ENCODE measurements around the gene COL18A1. TPM values are rescaled to one million over a fixed set of nuclear protein-coding genes. Genes with fewer than 3 reads are reported as not detected.

The COL18A1 gene
- total and polyA plus RNA-seq, 2 of the 8 experiments (the other 6 are each of a cell fraction or from before 2014, with no cell fraction given) = 145 to 201 TPM

GRCh38 chr21:45468051-45468970, 63.3 kb downstream of the COL18A1 start:
- WGBS, 2 experiments (ENCODE audit: extremely low coverage in 1 of 2, insufficient coverage in 1 of 2, insufficient read length in 1 of 2, insufficient replicate concordance in 2 of 2, low coverage in 1 of 2, low lambda C conversion rate in 2 of 2, missing lambda C conversion rate in 1 of 2) = 95% methylated on average over 39 of the region's 45 CpGs; no CpG with 5 or more reads in 1 of the 2 experiments
- Histone ChIP-seq H3K9ac (replicated peaks in 1 of 4; ENCODE audit: extremely low read depth in 1 of 4, low read depth in 3 of 4, low read length in 3 of 4) (no peak overlapping the region), H3K56ac (replicated peaks; ENCODE audit: insufficient read length, low read depth, low read length) (no peak overlapping the region), H2BK5ac (ENCODE audit: low read depth, low read length) (no peak overlapping the region), H2AK5ac (ENCODE audit: low read depth, low read length) (no peak overlapping the region), H4K20me1 (replicated peaks in 1 of 2; ENCODE audit: control insufficient read depth in 1 of 2, insufficient read depth in 2 of 2, low read length in 2 of 2) (peaks cover 21 to 26% of the 10 kb centered on the region in 2 experiments), H3K79me2 (ENCODE audit: control insufficient read depth in 1 of 2, insufficient read depth in 2 of 2, low read length in 2 of 2) (peaks cover 0 to 74% of the 10 kb centered on the region in 2 experiments; a peak in 2 of 4 replicates), H3K18ac (ENCODE audit: extremely low read depth, low read length) (no peak overlapping the region), H3K27me3 (replicated peaks in 1 of 4; ENCODE audit: control insufficient read depth in 3 of 4, extremely low read depth in 1 of 4, insufficient read depth in 3 of 4, low read length in 3 of 4) (no peaks in the 10 kb centered on the region), H2AFZ (ENCODE audit: low read length) (no peak overlapping the region), H3K36me3 (ENCODE audit: control insufficient read depth in 2 of 4, insufficient read depth in 4 of 4, low read length in 3 of 4) (peaks cover 0 to 19% (median 2%) of the 10 kb centered on the region in 4 experiments; a peak in 6 of 8 replicates), H3K79me1 (ENCODE audit: low read depth, low read length) (peaks cover 14% of the 10 kb centered on the region), H3K27ac (ENCODE audit: low read depth, low read length) (no peak overlapping the region), H2BK20ac (ENCODE audit: low read length) (no peak overlapping the region), H3K4ac (replicated peaks; ENCODE audit: insufficient read length, low read depth, low read length) (no peak overlapping the region), H3K4me2 (ENCODE audit: insufficient read depth in 1 of 2, low read depth in 2 of 2, low read length in 2 of 2) (no peak overlapping the region), H2BK120ac (replicated peaks; ENCODE audit: low read depth, low read length) (no peak overlapping the region), H3K9me3 (ENCODE audit: insufficient read depth in 2 of 2, low read depth in 1 of 2, low read length in 1 of 2) (no peaks in the 10 kb centered on the region), H3K14ac (ENCODE audit: insufficient read length) (no peak overlapping the region), H2BK15ac (ENCODE audit: low read length) (no peak overlapping the region), H4K5ac (ENCODE audit: insufficient read length, low read depth, low read length) (no peak overlapping the region), H3K23ac (ENCODE audit: insufficient read length) (no peak overlapping the region), H2BK12ac (ENCODE audit: low read depth, low read length) (no peak overlapping the region), H3K4me3 (ENCODE audit: extremely low read depth in 1 of 4, insufficient read depth in 2 of 4, low read depth in 3 of 4, low read length in 4 of 4) (no peak overlapping the region), H3K23me2 (ENCODE audit: low read depth, low read length) (no peaks in the 10 kb centered on the region), H3K4me1 (replicated peaks in 1 of 4; ENCODE audit: control insufficient read depth in 3 of 4, insufficient read depth in 4 of 4, low read length in 3 of 4) (no peaks in the 10 kb centered on the region; a peak in 1 of 7 replicates), H4K91ac (replicated peaks; ENCODE audit: insufficient read length, low read length) (no peak overlapping the region), H4K8ac (ENCODE audit: extremely low read depth, insufficient read depth, low read length) (peak overlapping the region; percentile 46; the same call in 1 of the 2 replicates)
- CTCF ChIA-PET (ENCODE audit: partially characterized antibody) = interaction anchor here (1.0 to 1.7 kb wide), 3 partner anchors 15 to 112 kb away, joined by 3 to 7 read pairs (median 3); no protein-coding TSS in a partner anchor
- DNase-seq (ENCODE audit: low read depth in 1 of 2, low spot score in 2 of 2) = no peak
- POLR2A ChIA-PET (ENCODE audit: partially characterized antibody) = interaction anchor here (1.5 kb wide), 1 partner anchor 55 kb away, joined by 3 read pairs; no protein-coding TSS in a partner anchor
- no peak for FAIRE-seq
- TF ChIP-seq SP2 (IDR thresholded peaks at IDR 0.05; ENCODE audit: low read length) = no peak
- no peak for TF ChIP-seq ASH2L (IDR thresholded peaks at IDR 0.05; ENCODE audit: low read length)
- TF ChIP-seq CTCF (IDR thresholded peaks at IDR 0.05; ENCODE audit: control extremely low read depth in 1 of 3, insufficient read depth in 1 of 3, low read depth in 1 of 3, low read length in 3 of 3) = no peak
- TF ChIP-seq RNF2 (IDR thresholded peaks at IDR 0.05; ENCODE audit: borderline replicate concordance, low read depth, low read length, missing control alignments, poor library complexity, severe bottlenecking) = no peak
- no peak for TF ChIP-seq SAP30 (IDR thresholded peaks at IDR 0.05; ENCODE audit: insufficient read depth, insufficient replicate concordance, low read length)
- no peak for TF ChIP-seq CBX8 (IDR thresholded peaks at IDR 0.05; ENCODE audit: borderline replicate concordance, low read depth, low read length)

Measured in H1 (cell line).